Measurements from ENCODE around the gene ATP6V0A1.

DNA sequence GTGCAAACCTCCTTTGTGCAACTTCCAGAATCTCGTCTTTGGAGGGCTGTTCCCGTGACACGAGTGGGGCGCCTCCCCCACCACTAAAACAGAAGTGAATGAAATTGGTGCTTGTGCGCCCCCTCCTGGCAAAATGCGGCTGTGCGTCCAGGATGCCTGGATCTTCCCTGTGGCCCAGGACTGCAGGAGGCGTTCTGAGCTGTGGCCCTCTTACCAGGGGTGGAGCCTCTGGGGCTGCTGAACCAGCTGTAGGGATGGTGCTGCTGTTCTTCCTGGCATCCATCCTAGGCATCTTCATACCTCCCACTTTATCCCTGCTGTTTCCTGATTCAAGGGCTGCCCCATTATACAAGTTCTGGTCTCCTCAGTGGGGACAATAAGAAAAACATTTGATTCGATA, 58.8 kb downstream of the ATP6V0A1 start:
- TF ChIP-seq, protein P1, sequence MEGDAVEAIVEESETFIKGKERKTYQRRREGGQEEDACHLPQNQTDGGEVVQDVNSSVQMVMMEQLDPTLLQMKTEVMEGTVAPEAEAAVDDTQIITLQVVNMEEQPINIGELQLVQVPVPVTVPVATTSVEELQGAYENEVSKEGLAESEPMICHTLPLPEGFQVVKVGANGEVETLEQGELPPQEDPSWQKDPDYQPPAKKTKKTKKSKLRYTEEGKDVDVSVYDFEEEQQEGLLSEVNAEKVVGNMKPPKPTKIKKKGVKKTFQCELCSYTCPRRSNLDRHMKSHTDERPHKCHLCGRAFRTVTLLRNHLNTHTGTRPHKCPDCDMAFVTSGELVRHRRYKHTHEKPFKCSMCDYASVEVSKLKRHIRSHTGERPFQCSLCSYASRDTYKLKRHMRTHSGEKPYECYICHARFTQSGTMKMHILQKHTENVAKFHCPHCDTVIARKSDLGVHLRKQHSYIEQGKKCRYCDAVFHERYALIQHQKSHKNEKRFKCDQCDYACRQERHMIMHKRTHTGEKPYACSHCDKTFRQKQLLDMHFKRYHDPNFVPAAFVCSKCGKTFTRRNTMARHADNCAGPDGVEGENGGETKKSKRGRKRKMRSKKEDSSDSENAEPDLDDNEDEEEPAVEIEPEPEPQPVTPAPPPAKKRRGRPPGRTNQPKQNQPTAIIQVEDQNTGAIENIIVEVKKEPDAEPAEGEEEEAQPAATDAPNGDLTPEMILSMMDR (IDR thresholded peaks at IDR 0.05; ENCODE audit: low read depth, low read length, missing input control) = peak; percentile 89
- TF ChIP-seq, protein P2, sequence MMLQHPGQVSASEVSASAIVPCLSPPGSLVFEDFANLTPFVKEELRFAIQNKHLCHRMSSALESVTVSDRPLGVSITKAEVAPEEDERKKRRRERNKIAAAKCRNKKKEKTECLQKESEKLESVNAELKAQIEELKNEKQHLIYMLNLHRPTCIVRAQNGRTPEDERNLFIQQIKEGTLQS (IDR thresholded peaks at IDR 0.05) = no peak
- TF ChIP-seq RAD21 (IDR thresholded peaks at IDR 0.05) (peak; percentile 87 to 91), YY1 (IDR thresholded peaks at IDR 0.05) (no peak)
